NCI-H2107 treated with DMSO at 0.1 percent for 48 hours (cell line): ENCODE data around the gene GRM5.
"Not testable (repeated sequence)": the region's sequence is repeated elsewhere in the genome, so short reads cannot be mapped to it uniquely, and the experiment has no call there.

Experiments
- DNase-seq: peaks from one replicate; lab custom pipeline; 2025; ENCODE audit not compliant: unreplicated experiment; lab: John Stamatoyannopoulos, UW

The GRM5 gene

DNA sequence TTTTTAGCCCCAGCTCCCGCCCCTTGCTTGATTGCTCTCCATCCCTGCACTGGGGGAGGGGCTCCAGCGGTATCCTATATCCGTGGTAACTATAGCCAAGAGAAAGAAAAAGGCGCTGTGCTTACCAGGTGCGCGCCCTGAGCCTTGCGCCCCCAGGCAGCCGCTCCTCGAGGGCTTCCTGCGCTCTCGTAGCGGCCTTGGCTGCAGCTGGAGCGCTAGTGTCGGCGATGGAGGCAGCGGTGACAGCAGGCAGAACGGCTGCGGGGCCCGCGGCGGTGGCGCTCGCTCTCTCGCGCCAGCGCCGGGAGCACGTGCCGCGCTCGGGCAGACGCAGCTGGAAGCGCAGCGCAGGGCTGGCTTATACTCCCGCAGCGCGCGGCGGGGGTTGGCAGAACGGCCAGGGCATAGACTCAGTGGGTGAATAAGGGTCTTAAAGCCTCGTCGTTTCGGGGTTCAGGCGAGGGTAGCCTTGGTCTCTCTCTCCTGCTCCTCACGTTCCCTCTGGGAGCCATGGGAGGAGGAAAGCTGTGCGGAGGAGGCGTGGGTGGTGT, at the start of gene GRM5:
TSS of gene GRM5 (minus strand) at position 332 of the 551 bp plus-strand sequence. CDS start 18,110 bp downstream, outside the sequence.
- DNase-seq, result not testable (repeated sequence)

- not testable (repeated sequence) for DNase-seq
Measured at GRCh38 chr11:89097956-89098355, 32.2 kb upstream of the GRM5 start.

- not testable (repeated sequence) for DNase-seq
Measured at GRCh38 chr11:89093806-89094205, 28.0 kb upstream of the GRM5 start.

GRCh38 chr11:89084951-89085350, 19.2 kb upstream of the GRM5 start:
- DNase-seq, result not testable (repeated sequence)

GRCh38 chr11:89070911-89071310, 5.1 kb upstream of the GRM5 start:
- DNase-seq, result not testable (repeated sequence)

DNA sequence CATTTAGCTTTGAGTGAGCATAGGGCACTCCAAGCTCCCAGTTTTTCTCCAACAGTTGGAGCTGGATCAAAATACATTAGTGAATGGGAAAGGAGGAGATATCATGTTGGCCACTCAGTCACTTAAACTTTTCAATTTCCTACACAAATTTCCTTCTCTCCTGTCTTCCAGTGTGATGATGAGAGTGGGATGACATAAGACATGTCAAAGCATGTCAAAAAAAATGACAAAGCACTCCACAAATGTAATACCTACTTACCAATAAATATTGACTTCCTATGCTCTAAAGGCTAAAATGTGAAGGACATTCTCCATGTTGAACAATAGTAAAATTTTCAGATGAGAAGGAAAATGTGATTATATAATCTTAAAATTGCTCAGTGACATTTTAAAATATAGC, 1.5 kb upstream of the GRM5 start:
- DNase-seq, result no peak

- no peak for DNase-seq
Measured at GRCh38 chr11:89065066-89065465, 716 bp downstream of the GRM5 start.

GRCh38 chr11:89063481-89063951, 2.3 kb downstream of the GRM5 start:
- DNase-seq, result not testable (repeated sequence)

- DNase-seq, result not testable (repeated sequence)
Measured at GRCh38 chr11:89062771-89063298, 2.9 kb downstream of the GRM5 start.

- not testable (repeated sequence) for DNase-seq
Measured at GRCh38 chr11:89061839-89062238, 3.9 kb downstream of the GRM5 start.

DNA sequence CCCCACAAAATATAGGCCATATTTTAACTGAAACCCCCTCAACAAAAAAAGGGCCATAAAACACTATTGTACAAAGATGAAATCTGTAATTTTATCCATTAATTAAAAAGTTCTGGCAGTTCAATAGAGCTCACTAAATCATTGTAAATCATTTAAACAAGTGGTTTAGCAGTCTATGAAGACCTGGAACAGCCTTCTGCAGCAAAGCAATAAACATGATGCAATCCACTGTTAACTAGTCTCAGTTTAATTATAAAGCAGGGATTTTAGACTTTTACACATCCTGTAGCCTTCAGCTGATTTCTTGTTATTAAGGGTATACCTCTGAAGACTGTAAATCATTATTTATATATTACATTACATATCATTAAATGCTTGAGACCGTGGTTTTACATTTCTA, 8.4 kb downstream of the GRM5 start:
- not testable (repeated sequence) for DNase-seq

- no peak for DNase-seq
Measured at GRCh38 chr11:89052220-89052619, 13.6 kb downstream of the GRM5 start.

DNA sequence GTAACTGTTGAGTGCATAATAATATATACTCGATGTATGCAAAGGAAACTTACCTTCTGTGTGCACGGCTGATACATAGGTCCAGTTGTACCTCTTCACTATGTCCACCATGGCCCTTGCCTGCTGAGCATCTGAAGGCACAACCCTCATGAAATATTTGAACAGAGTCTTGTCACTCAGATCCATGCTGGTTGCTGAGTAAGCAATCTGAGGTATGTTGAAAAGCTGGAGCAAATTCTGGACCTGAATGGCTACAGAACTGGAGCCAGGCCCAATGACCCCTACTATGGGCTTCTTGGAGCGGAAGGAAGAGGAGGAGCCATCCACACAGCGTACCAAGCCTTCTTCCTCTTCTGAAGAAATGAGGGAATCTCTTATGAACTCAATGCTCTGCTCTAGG, 18.6 kb downstream of the GRM5 start:
- not testable (repeated sequence) for DNase-seq

DNA sequence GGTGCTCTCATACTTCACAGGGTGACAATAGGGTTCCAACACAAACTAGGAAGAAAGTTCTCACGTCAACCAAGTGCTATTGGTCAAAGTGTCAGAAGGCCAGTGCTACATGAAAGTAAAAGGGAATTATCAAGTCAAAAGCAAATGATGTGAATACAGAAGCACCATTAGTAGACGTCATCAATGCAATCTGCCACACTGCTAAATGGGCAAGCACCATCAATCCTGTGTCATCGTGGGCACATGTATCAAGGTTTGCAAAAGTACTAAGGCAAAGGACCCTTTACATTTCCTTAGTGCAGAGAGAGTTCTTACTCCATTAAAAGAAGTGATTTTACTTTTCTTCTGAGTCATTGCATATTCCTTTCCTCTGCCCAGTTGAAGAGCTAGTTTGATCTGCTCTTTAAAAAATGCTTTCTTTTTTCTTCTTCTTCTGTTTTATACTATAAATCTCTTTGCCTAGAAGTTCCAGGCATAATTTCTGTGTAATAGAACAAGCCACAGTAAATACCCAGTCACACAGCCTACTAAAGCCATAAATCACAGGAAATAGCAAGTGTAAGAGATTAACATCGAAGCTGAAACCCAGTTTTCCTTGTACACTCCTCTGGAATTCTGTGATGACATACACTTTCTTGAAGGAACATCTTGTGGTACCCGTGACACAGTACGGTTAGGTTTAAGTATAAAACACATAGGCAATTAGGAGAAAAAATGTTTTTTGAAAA, 21.8 kb downstream of the GRM5 start:
- DNase-seq, result not testable (repeated sequence)

GRCh38 chr11:89029671-89030070, 36.1 kb downstream of the GRM5 start:
- DNase-seq, result not testable (repeated sequence)

GRCh38 chr11:89021339-89021738, 44.4 kb downstream of the GRM5 start:
- no peak for DNase-seq

GRCh38 chr11:89019827-89020547, 45.8 kb downstream of the GRM5 start:
- DNase-seq, result not testable (repeated sequence)

GRCh38 chr11:89016214-89016613, 49.6 kb downstream of the GRM5 start:
- DNase-seq, result no peak

GRCh38 chr11:89015614-89016013, 50.2 kb downstream of the GRM5 start:
- DNase-seq, result no peak

DNA sequence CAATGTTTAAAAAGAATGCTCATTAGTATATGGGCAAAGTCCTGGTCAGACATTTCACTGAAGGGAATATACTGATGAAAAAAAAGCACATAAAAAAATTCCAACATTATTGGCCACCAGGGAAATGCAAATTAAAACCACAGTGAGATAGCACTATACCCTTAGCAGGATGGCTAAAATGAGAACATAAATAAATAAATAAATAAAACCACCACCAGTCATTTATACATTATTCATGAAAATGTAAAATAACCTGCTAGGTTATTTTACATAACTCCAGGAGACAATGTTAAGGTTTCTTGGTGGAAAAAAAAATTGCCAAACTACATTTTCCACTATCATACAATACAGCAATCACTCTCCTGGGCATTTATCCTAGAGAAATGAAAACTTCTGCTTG, 64.9 kb downstream of the GRM5 start:
- not testable (repeated sequence) for DNase-seq

DNA sequence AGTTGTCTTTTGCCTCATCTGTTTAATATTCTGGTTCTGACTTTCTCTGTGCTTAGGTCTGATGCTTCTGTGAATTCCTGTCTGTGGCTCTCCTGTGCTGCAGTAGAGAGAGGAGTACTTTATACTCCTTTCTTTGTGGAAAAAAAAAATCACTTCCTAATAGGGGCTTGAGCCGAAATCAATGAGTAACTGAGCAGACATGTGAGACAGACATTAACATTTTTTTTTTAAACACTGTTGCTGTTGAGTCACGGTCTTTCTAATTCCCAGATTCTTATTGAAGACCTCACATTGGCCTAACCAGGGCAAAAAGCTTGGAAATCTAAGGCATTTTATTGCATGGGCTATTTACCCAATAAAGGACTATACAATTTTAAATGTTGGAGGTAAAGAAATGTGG, 86.1 kb downstream of the GRM5 start:
- no peak for DNase-seq

DNA sequence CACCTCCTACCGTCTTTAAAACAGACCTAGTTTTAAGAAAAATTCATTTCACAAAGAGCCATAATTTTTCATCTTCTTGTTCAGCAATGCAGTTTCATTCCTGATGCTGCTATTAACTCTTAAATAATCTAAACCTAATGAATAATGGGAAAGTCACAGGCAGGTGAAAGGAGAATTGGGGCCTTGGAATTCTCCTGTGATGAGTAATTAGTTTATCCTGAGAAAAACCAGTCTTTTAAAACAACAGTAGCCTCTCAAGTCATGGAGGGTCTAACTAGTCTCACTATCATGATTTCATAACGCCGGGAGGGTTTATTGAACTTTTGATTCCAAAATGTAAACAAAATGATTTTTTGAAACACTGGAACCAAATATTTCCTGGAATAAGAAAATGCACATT, 86.8 kb downstream of the GRM5 start:
- not testable (repeated sequence) for DNase-seq
